ENCODE results near the gene ST8SIA2.

Gene ST8SIA2

GRCh38 chr15:92485441-92485840, 91.8 kb downstream of the ST8SIA2 start:
- no peak for DNase-seq (ENCODE audit: low read depth in 2 of 2)

GRCh38 chr15:92492551-92493115, 99.0 kb downstream of the ST8SIA2 start:
- DNase-seq (ENCODE audit: low read depth in 2 of 2) = no peak

- DNase-seq (ENCODE audit: low read depth in 2 of 2) = no peak
Observed at GRCh38 chr15:92494806-92495336, 101.2 kb downstream of the ST8SIA2 start.

GRCh38 chr15:92495446-92495845, 101.8 kb downstream of the ST8SIA2 start:
- no peak for DNase-seq (ENCODE audit: low read depth in 2 of 2)

- DNase-seq (ENCODE audit: low read depth in 2 of 2) = no peak
Observed at GRCh38 chr15:92499731-92500530, 106.2 kb downstream of the ST8SIA2 start.

- DNase-seq (ENCODE audit: low read depth in 2 of 2) = no peak
Observed at GRCh38 chr15:92502336-92502735, 108.7 kb downstream of the ST8SIA2 start.

GRCh38 chr15:92502930-92503857, 109.5 kb downstream of the ST8SIA2 start:
- DNase-seq (ENCODE audit: low read depth in 2 of 2) = no peak

GRCh38 chr15:92503889-92504288, 110.2 kb downstream of the ST8SIA2 start:
- no peak for DNase-seq (ENCODE audit: low read depth in 2 of 2)

GRCh38 chr15:92505611-92506010, 111.9 kb downstream of the ST8SIA2 start:
- no peak for DNase-seq (ENCODE audit: low read depth in 2 of 2)

- no peak for DNase-seq (ENCODE audit: low read depth in 2 of 2)
Observed at GRCh38 chr15:92506506-92506905, 112.8 kb downstream of the ST8SIA2 start.

- DNase-seq (ENCODE audit: low read depth in 2 of 2) = no peak
Observed at GRCh38 chr15:92510163-92510882, 116.6 kb downstream of the ST8SIA2 start.

Data from stimulated activated CD8-positive, alpha-beta memory T cell treated with anti-CD3 and anti-CD28 coated beads, Interleukin-15, amount 100 ng/mL, for 4 hours (primary cell).